NT2/D1 (cell line): Measurements from ENCODE around the gene MT1A.

Experiments used
- SUZ12 ChIP-seq: IDR thresholded peaks from 2 replicates; pipeline ENCODE4 v1.6.1; 2011; ENCODE audit not compliant: insufficient read length, insufficient read depth; ENCODE audit errors: extremely low read depth
- YY1 ChIP-seq: IDR thresholded peaks from 2 replicates; pipeline ENCODE4 v1.6.1; 2011; ENCODE audit not compliant: insufficient read length, insufficient read depth
- ZNF274 ChIP-seq: IDR thresholded peaks from 2 replicates; pipeline ENCODE4 v1.6.1; 2011; ENCODE audit warnings: mild to moderate bottlenecking, low read depth, low read length

DNA sequence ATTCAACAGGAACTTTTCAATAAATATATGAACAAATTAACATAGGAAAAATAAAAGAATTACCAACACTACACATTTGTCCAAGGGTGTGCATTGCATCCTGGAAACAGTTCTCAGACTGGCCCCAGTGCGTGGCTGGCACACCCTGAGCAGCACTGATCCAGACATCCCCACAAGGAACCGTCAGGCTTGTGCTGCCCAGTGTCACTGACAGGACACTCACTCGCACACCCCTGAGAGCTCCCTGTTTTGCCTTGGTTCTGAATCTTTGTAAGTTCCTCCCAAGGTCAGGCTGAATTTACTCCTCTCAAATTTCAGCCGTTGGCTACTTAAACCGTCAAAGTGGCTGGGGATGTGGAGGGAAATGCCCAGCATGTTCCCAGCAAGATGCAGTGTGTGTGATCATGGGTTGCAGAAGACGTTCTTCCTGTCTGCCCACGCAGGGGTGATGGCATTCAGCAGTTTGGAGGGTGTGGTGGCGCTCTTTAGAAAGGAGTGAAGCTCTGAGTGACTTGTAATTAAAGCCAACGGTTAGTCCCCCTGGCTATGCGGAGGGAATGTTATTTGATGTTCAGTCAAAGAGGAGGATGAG lies 28.4 kb upstream of the MT1A start:
- TF ChIP-seq YY1 (no peak), SUZ12 (no peak), ZNF274 (no peak)
